GM12878 (cell line): ENCODE data around the gene CBFB. TPM values are rescaled to one million over a fixed set of nuclear protein-coding genes. Genes with fewer than 3 reads are reported as not detected.

Experiments used
- ASH2L ChIP-seq: fragments of 300-600, 200-600 bp; sonication (generic); IDR thresholded peaks from 2 replicates; pipeline ENCODE4 v1.6.1; 2017; ENCODE audit warnings: low read depth, mild to moderate bottlenecking, borderline replicate concordance
- BRCA1 ChIP-seq: IDR thresholded peaks from 2 replicates; pipeline ENCODE4 v1.6.1; 2011; ENCODE audit warnings: low read depth, low read length, improper control_type of control experiment
- CBX3 ChIP-seq: fragments of 200-600 bp; sonication (generic); IDR thresholded peaks from 2 replicates; pipeline ENCODE4 v1.6.1; 2016; ENCODE audit warnings: low read depth, borderline replicate concordance
- CHD4 ChIP-seq: fragments of 200-600 bp; sonication (generic); IDR thresholded peaks from 2 replicates; pipeline ENCODE4 v1.6.1; 2016; ENCODE audit warnings: mild to moderate bottlenecking
- CREM ChIP-seq: IDR thresholded peaks from 2 replicates; pipeline ENCODE4 v1.6.1; 2014; ENCODE audit warnings: antibody characterized with exemption, low read depth
- E4F1 ChIP-seq: fragments of 450-650 bp; IDR thresholded peaks from 2 replicates; pipeline ENCODE4 v1.6.1; 2018; ENCODE audit warnings: borderline replicate concordance, mild to moderate bottlenecking; ENCODE audit not compliant: partially characterized antibody
- JUNB ChIP-seq: IDR thresholded peaks from 2 replicates; pipeline ENCODE4 v1.6.1; 2016; ENCODE audit warnings: antibody characterized with exemption, mild to moderate bottlenecking
- PAX5 ChIP-seq: IDR thresholded peaks from 2 replicates; pipeline ENCODE4 v1.6.1; 2011; ENCODE audit warnings: low read depth, low read length, borderline replicate concordance
- SREBF1 ChIP-seq: IDR thresholded peaks from 2 replicates; pipeline ENCODE4 v1.6.1; 2012; ENCODE audit warnings: mild to moderate bottlenecking, low read length
- TCF12 ChIP-seq: IDR thresholded peaks from 2 replicates; pipeline ENCODE4 v1.6.1; 2011; ENCODE audit warnings: low read depth, mild to moderate bottlenecking, low read length
- YY1 ChIP-seq: IDR thresholded peaks from 2 replicates; pipeline ENCODE4 v1.6.1; 2011; ENCODE audit warnings: low read depth, mild to moderate bottlenecking, low read length
- ZNF217 ChIP-seq: fragments of 450-650 bp; IDR thresholded peaks from 2 replicates; pipeline ENCODE4 v1.6.1; 2017; ENCODE audit warnings: antibody characterized with exemption, mild to moderate bottlenecking
- ZNF24 ChIP-seq: fragments of 450-650 bp; IDR thresholded peaks from 2 replicates; pipeline ENCODE4 v1.6.1; 2017; ENCODE audit warnings: antibody characterized with exemption, mild to moderate bottlenecking
- ZNF592 ChIP-seq: fragments of 450-650 bp; IDR thresholded peaks from 2 replicates; pipeline ENCODE4 v1.6.1; 2017; ENCODE audit warnings: mild to moderate bottlenecking, moderate library complexity
- ZNF687 ChIP-seq: fragments of 450-650 bp; IDR thresholded peaks from 2 replicates; pipeline ENCODE4 v1.6.1; 2017; ENCODE audit warnings: mild to moderate bottlenecking, moderate library complexity
- polyA plus RNA-seq, 11 experiments: library from polyadenylated mRNA; depleted of rRNA in 4 of 11; unstranded in 6 of 11; stranded (reverse) in 5 of 11; fragments of >200 nt; fragmentation: Nextera tagmentation in 4 of 11; fragmentation: Illumina TruSeq in 1 of 11; extraction: Ambion mirVana in 4 of 11; extraction: Trizol in 1 of 11; gene quantifications; 1 replicate in 1 of 11; 2 replicates in 10 of 11; pipeline versions ENCODE4 v1.2.1 to v1.2.3, GENCODE V29; 2011 to 2016; ENCODE audit warnings: inconsistent platforms in 2 of 11, missing spikeins in 2 of 11, low read depth in 1 of 11
- total RNA-seq, 4 experiments: library from RNA; depleted of rRNA in 3 of 4; stranded (reverse); fragments of >200 nt in 3 of 4; fragmentation: Illumina TruSeq in 1 of 4; extraction: Trizol in 1 of 4; gene quantifications; 2 replicates each; pipeline versions ENCODE4 v1.2.1 to v1.2.3, GENCODE V29; 2013 to 2021
- TF ChIP-seq, protein P1 (sequence below): IDR thresholded peaks from 2 replicates; pipeline ENCODE4 v1.6.1; 2011; ENCODE audit warnings: low read depth, mild to moderate bottlenecking, low read length, moderate library complexity, borderline replicate concordance; ENCODE audit errors: extremely low read depth
- TF ChIP-seq, protein P2 (sequence below): fragments of 450-650 bp; conservative IDR thresholded peaks from 2 replicates; pipeline ENCODE4 v1.6.1; 2017; ENCODE audit warnings: mild to moderate bottlenecking, moderate library complexity

Gene CBFB
- total and polyA plus RNA-seq, 10 of the 15 experiments (the other 5 are each of a cell fraction or from before 2014, with no cell fraction given) = 25.3 to 83.8 (median 65.7) TPM

GRCh38 chr16:67109407-67110135 is 80.6 kb downstream of the CBFB start, which contains the start of gene PHAF1 (continued):
- TF ChIP-seq E4F1 (peak; percentile 99), ASH2L (no peak), CBX3 (no peak), CHD4 (no peak), CREM (no peak; the same call in 1 of the 2 replicates), YY1 (0 out of 2 replicates have a peak, but pooled peaks have one; percentile 5), ZNF592 (no peak), ZNF687 (no peak), ZNF24 (no peak), SREBF1 (no peak), PAX5 (no peak), JUNB (no peak), BRCA1 (no peak), TCF12 (no peak; the same call in 1 of the 2 replicates), ZNF217 (no peak)
- TF ChIP-seq, protein P1, sequence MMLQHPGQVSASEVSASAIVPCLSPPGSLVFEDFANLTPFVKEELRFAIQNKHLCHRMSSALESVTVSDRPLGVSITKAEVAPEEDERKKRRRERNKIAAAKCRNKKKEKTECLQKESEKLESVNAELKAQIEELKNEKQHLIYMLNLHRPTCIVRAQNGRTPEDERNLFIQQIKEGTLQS = peak; percentile 89; the same call in 1 of the 2 replicates
- TF ChIP-seq, protein P2, sequence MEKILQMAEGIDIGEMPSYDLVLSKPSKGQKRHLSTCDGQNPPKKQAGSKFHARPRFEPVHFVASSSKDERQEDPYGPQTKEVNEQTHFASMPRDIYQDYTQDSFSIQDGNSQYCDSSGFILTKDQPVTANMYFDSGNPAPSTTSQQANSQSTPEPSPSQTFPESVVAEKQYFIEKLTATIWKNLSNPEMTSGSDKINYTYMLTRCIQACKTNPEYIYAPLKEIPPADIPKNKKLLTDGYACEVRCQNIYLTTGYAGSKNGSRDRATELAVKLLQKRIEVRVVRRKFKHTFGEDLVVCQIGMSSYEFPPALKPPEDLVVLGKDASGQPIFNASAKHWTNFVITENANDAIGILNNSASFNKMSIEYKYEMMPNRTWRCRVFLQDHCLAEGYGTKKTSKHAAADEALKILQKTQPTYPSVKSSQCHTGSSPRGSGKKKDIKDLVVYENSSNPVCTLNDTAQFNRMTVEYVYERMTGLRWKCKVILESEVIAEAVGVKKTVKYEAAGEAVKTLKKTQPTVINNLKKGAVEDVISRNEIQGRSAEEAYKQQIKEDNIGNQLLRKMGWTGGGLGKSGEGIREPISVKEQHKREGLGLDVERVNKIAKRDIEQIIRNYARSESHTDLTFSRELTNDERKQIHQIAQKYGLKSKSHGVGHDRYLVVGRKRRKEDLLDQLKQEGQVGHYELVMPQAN = peak; percentile 65
